ENCODE results near the gene CDH4. TPM values are rescaled to one million over a fixed set of nuclear protein-coding genes. Genes with fewer than 3 reads are reported as not detected.

Gene CDH4
- total and polyA plus RNA-seq, 2 of the 4 experiments (the other 2 are of a cell fraction), result 1.6 to 3.5 TPM

GRCh38 chr20:61661025-61661424 lies 409.0 kb downstream of the CDH4 start:
- no peak overlapping the region for H2BK120ac ChIP-seq (ENCODE audit: low read depth, low read length)
- H3K9ac ChIP-seq (ENCODE audit: low read depth, low read length), result no peak overlapping the region
- DNase-seq (no peak), ATAC-seq (ENCODE audit: low read depth) (no peak)
- H3K14ac ChIP-seq (replicated peaks; ENCODE audit: low read depth, low read length), result no peak overlapping the region
- no peak overlapping the region for H2AFZ ChIP-seq (replicated peaks; ENCODE audit: low read length, poor library complexity)
- dilution Hi-C loops (cut with HindIII; ENCODE audit: low sequenced_read_pairs, unreplicated experiment) (no loop called here), in situ Hi-C loops (cut with MboI; ENCODE audit: low sequenced_read_pairs) (no loop called here), intact Hi-C loops (cut with micrococcal nuclease) (no loop called here)
- H3K9me1 ChIP-seq (ENCODE audit: insufficient read depth, low read length), result no peaks in the 10 kb centered on the region
- H2AK5ac ChIP-seq (ENCODE audit: low read depth, low read length), result no peak overlapping the region
- no peak for TF ChIP-seq BHLHE40 (IDR thresholded peaks at IDR 0.05; ENCODE audit: low read depth, low read length)
- no peak for TF ChIP-seq FOS (IDR thresholded peaks at IDR 0.05; ENCODE audit: low read depth, low read length)
- TF ChIP-seq MXI1 (IDR thresholded peaks at IDR 0.05; ENCODE audit: borderline replicate concordance, low read depth, low read length), result no peak
- no peak for TF ChIP-seq CTCF (conservative IDR thresholded peaks at IDR 0.05; ENCODE audit: low read depth, low read length)
- TF ChIP-seq CHD1 (IDR thresholded peaks at IDR 0.05; ENCODE audit: low read depth, low read length), result no peak
- TF ChIP-seq POLR2A (IDR thresholded peaks at IDR 0.05; ENCODE audit: low read depth, low read length), result no peak
- no peak for TF ChIP-seq RCOR1 (IDR thresholded peaks at IDR 0.05; ENCODE audit: insufficient replicate concordance, low read length)
- TF ChIP-seq NFE2L2 (IDR thresholded peaks at IDR 0.05; ENCODE audit: low read depth, low read length), result no peak
- no peak for TF ChIP-seq RAD21 (IDR thresholded peaks at IDR 0.05; ENCODE audit: low read length)
- TF ChIP-seq USF2 (IDR thresholded peaks at IDR 0.05; ENCODE audit: low read depth, low read length), result no peak
- no peak for TF ChIP-seq MAFK (IDR thresholded peaks at IDR 0.05; ENCODE audit: low read depth, low read length)
- TF ChIP-seq MAZ (IDR thresholded peaks at IDR 0.05; ENCODE audit: borderline replicate concordance, low read depth, low read length), result no peak
- TF ChIP-seq RFX5 (IDR thresholded peaks at IDR 0.05; ENCODE audit: low read depth, low read length), result no peak
- no peak for TF ChIP-seq ELK1 (IDR thresholded peaks at IDR 0.05; ENCODE audit: borderline replicate concordance, low read depth, low read length)
- H3K18ac ChIP-seq (ENCODE audit: low read depth, low read length), result no peak overlapping the region
- H4K20me1 ChIP-seq (ENCODE audit: insufficient read depth, low read length), result no peaks in the 10 kb centered on the region
- H3K27me3 ChIP-seq (ENCODE audit: control insufficient read depth, insufficient read depth, low read length), result no peaks in the 10 kb centered on the region; the same call in 1 of the 2 replicates
- H3K9me3 ChIP-seq (ENCODE audit: control insufficient read depth, insufficient read depth, low read length), result peaks cover 2% of the 10 kb centered on the region; the same call in 1 of the 2 replicates
- H2AK9ac ChIP-seq (replicated peaks; ENCODE audit: low read depth, low read length, poor library complexity), result no peak overlapping the region
- no peak overlapping the region for H4K5ac ChIP-seq (ENCODE audit: low read depth, low read length)
- no peaks in the 10 kb centered on the region for H3K4me1 ChIP-seq (ENCODE audit: control insufficient read depth, insufficient read depth, low read length)
- no peak overlapping the region for H3K4ac ChIP-seq (ENCODE audit: low read depth, low read length)
- no peak overlapping the region for H3K4me3 ChIP-seq (ENCODE audit: insufficient read depth, low read depth, low read length)
- ChIA-PET POLR2A (ENCODE audit: unreplicated experiment) (no interaction called here), CTCF (no interaction called here)
- H3K56ac ChIP-seq (ENCODE audit: extremely low read depth, insufficient read depth, low read length), result no peak overlapping the region
- no peaks in the 10 kb centered on the region for H3K79me1 ChIP-seq (ENCODE audit: low read depth in 1 of 2, low read length in 2 of 2)
- H2BK20ac ChIP-seq (ENCODE audit: low read depth, low read length), result no peak overlapping the region
- no TSS peak for BruUV-seq (replicated peaks)
- no peak overlapping the region for H3K4me2 ChIP-seq (ENCODE audit: low read depth, low read length)
- H4K91ac ChIP-seq (ENCODE audit: insufficient read depth, low read depth, low read length), result no peak overlapping the region
- no peak overlapping the region for H2BK15ac ChIP-seq (ENCODE audit: low read depth, low read length)
- H3K27ac ChIP-seq (ENCODE audit: insufficient read depth, low read length), result no peak overlapping the region
- H3K36me3 ChIP-seq (ENCODE audit: control insufficient read depth, insufficient read depth, low read length), result no peaks in the 10 kb centered on the region
- no peak overlapping the region for H3K23ac ChIP-seq (ENCODE audit: low read depth, low read length)
- no peak overlapping the region for H2BK5ac ChIP-seq (ENCODE audit: low read depth, low read length, poor library complexity, severe bottlenecking)
- H4K8ac ChIP-seq (ENCODE audit: low read depth in 2 of 2, low read length in 2 of 2), result no peak overlapping the region
- 91% methylated on average over 4 of the region's 8 CpGs; no CpG with 5 or more reads in 1 of the 2 experiments for WGBS, 2 experiments (ENCODE audit: extremely low coverage in 2 of 2, insufficient read length in 1 of 2)

All from IMR-90 (cell line).